Measurements from ENCODE around the gene CC2D2A.

Gene CC2D2A

GRCh38 chr4:15541941-15542340, 72.3 kb downstream of the CC2D2A start:
- H3K4me3 ChIP-seq (ENCODE audit: insufficient read depth, low read length, poor library complexity, severe bottlenecking), result no peak overlapping the region
- no peak overlapping the region for H3K9ac ChIP-seq (ENCODE audit: low read length)
- TF ChIP-seq CTCF (IDR thresholded peaks at IDR 0.05; ENCODE audit: insufficient read depth, low read length, poor library complexity, severe bottlenecking), result no peak
- TF ChIP-seq EZH2phosphoT487 (conservative IDR thresholded peaks at IDR 0.05; ENCODE audit: low read length), result no peak
- H3K36me3 ChIP-seq (ENCODE audit: low read length), result no peaks in the 10 kb centered on the region
- H3K9me3 ChIP-seq (ENCODE audit: insufficient read depth, low read length), result no peaks in the 10 kb centered on the region
- H3F3A ChIP-seq (ENCODE audit: insufficient read depth), result no peaks in the 10 kb centered on the region
- H4K20me1 ChIP-seq (ENCODE audit: low read depth, low read length), result no peaks in the 10 kb centered on the region
- H3K79me2 ChIP-seq (ENCODE audit: insufficient read depth, low read length), result no peaks in the 10 kb centered on the region
- H3K4me2 ChIP-seq (ENCODE audit: low read depth, low read length, poor library complexity, severe bottlenecking), result no peak overlapping the region
- no peak overlapping the region for H2AFZ ChIP-seq (ENCODE audit: low read depth, low read length, severe bottlenecking)
- no peak overlapping the region for H3K27ac ChIP-seq (ENCODE audit: low read depth, low read length)
- H3K27me3 ChIP-seq (ENCODE audit: low read length), result no peaks in the 10 kb centered on the region
- H3K9me2 ChIP-seq (replicated peaks; ENCODE audit: insufficient read depth, low read length), result no peaks in the 10 kb centered on the region

GRCh38 chr4:15542760-15543159, 73.1 kb downstream of the CC2D2A start:
- H3F3A ChIP-seq (ENCODE audit: insufficient read depth), result no peaks in the 10 kb centered on the region
- H2AFZ ChIP-seq (ENCODE audit: low read depth, low read length, severe bottlenecking), result no peak overlapping the region
- no peak overlapping the region for H3K4me3 ChIP-seq (ENCODE audit: insufficient read depth, low read length, poor library complexity, severe bottlenecking)
- no peaks in the 10 kb centered on the region for H4K20me1 ChIP-seq (ENCODE audit: low read depth, low read length)
- no peak overlapping the region for H3K4me2 ChIP-seq (ENCODE audit: low read depth, low read length, poor library complexity, severe bottlenecking)
- H3K9ac ChIP-seq (ENCODE audit: low read length), result no peak overlapping the region
- no peak overlapping the region for H3K27ac ChIP-seq (ENCODE audit: low read depth, low read length)
- TF ChIP-seq EZH2phosphoT487 (conservative IDR thresholded peaks at IDR 0.05; ENCODE audit: low read length) (no peak), CTCF (IDR thresholded peaks at IDR 0.05; ENCODE audit: insufficient read depth, low read length, poor library complexity, severe bottlenecking) (no peak)
- H3K9me3 ChIP-seq (ENCODE audit: insufficient read depth, low read length), result no peaks in the 10 kb centered on the region
- H3K9me2 ChIP-seq (replicated peaks; ENCODE audit: insufficient read depth, low read length), result no peaks in the 10 kb centered on the region
- H3K36me3 ChIP-seq (ENCODE audit: low read length), result no peaks in the 10 kb centered on the region
- no peaks in the 10 kb centered on the region for H3K27me3 ChIP-seq (ENCODE audit: low read length)
- H3K79me2 ChIP-seq (ENCODE audit: insufficient read depth, low read length), result no peaks in the 10 kb centered on the region

DNA sequence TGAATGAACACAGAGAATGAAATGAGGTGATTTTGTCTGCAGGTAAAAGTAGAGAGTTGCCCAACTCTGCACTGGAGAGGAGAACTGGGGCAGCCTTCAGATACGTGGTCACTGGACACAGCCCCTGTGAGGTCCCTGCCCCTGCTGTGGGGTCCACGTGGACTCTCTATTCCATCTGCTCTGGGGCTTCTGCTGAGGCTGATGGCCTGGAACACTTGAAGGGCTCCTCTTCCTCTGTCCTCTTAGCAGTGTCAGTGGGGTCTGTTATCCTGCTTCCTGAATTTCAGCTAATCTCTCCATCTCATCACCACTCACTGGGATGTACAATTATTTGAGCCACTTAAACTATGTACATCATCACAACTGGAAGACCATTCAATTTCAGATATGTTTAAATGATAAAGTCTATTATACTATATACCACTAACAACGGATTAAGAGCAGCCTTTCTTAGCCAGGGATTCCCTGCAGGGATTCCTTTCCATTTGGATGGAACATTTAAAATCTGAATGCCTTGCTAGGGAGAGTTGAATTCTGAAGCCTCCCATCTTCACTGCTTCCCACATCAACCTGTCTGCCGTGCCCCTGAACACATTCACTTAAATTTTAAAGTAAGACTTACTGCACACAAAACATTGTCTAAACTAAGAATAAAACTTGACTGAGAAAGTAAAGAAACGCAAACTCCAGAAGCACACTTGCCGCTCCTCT, 74.0 kb downstream of the CC2D2A start:
- Histone ChIP-seq H3K9ac (ENCODE audit: low read length) (no peak overlapping the region), H3K9me2 (replicated peaks; ENCODE audit: insufficient read depth, low read length) (no peaks in the 10 kb centered on the region), H3F3A (ENCODE audit: insufficient read depth) (no peaks in the 10 kb centered on the region), H3K36me3 (ENCODE audit: low read length) (no peaks in the 10 kb centered on the region), H3K9me3 (ENCODE audit: insufficient read depth, low read length) (no peaks in the 10 kb centered on the region), H3K79me2 (ENCODE audit: insufficient read depth, low read length) (no peaks in the 10 kb centered on the region), H2AFZ (ENCODE audit: low read depth, low read length, severe bottlenecking) (no peak overlapping the region), H3K4me3 (ENCODE audit: insufficient read depth, low read length, poor library complexity, severe bottlenecking) (no peak overlapping the region), H3K27me3 (ENCODE audit: low read length) (no peaks in the 10 kb centered on the region), H4K20me1 (ENCODE audit: low read depth, low read length) (no peaks in the 10 kb centered on the region), H3K27ac (ENCODE audit: low read depth, low read length) (no peak overlapping the region), H3K4me2 (ENCODE audit: low read depth, low read length, poor library complexity, severe bottlenecking) (no peak overlapping the region)
- TF ChIP-seq CTCF (IDR thresholded peaks at IDR 0.05; ENCODE audit: insufficient read depth, low read length, poor library complexity, severe bottlenecking) (no peak), EZH2phosphoT487 (conservative IDR thresholded peaks at IDR 0.05; ENCODE audit: low read length) (no peak)
